Fibroblast of lung (primary cell): ENCODE data around the gene HAUS7. TPM values are rescaled to one million over a fixed set of nuclear protein-coding genes. Genes with fewer than 3 reads are reported as not detected.

Experiments
- DNase-seq, 2 donors: peaks; one replicate each; pipeline versions ENCODE4 v3.0.0 to v3.0.0-alpha.2; 2010; ENCODE audit warnings: low read depth in 2 of 2
- H2AFZ ChIP-seq: 2 replicates; pipeline ENCODE4 v1.5.1; 2012; ENCODE audit warnings: low read length, control low read depth, inconsistent platforms
- H3K27ac ChIP-seq: 2 replicates; pipeline ENCODE4 v1.5.1; 2011; ENCODE audit warnings: low read length, control low read depth; ENCODE audit not compliant: insufficient read depth
- H3K27me3 ChIP-seq: 2 replicates; pipeline ENCODE4 v1.5.1; 2011; ENCODE audit warnings: mild to moderate bottlenecking, low read length; ENCODE audit not compliant: control insufficient read depth, insufficient read depth
- H3K36me3 ChIP-seq: 2 replicates; pipeline ENCODE4 v1.5.1; 2011; ENCODE audit warnings: low read length; ENCODE audit not compliant: control insufficient read depth, insufficient read depth
- H3K4me1 ChIP-seq: 2 replicates; pipeline ENCODE4 v1.5.1; 2011; ENCODE audit warnings: low read length; ENCODE audit not compliant: control insufficient read depth, insufficient read depth; ENCODE audit errors: extremely low read depth
- H3K4me2 ChIP-seq: 2 replicates; pipeline ENCODE4 v1.5.1; 2011; ENCODE audit warnings: low read length, control low read depth; ENCODE audit not compliant: insufficient read depth; ENCODE audit errors: extremely low read depth
- H3K4me3 ChIP-seq, 4 experiments: fragments of 200-600 bp in 1 of 4; sonication (generic) in 1 of 4; replicated peaks in 1 of 4; 2 replicates each; pipeline ENCODE4 v1.5.1; 2011 to 2016; ENCODE audit warnings: low read length in 4 of 4, low read depth in 3 of 4, mild to moderate bottlenecking in 3 of 4, control low read depth in 2 of 4, inconsistent platforms in 1 of 4, mixed read lengths in 1 of 4; ENCODE audit not compliant: insufficient read depth in 1 of 4; ENCODE audit errors: control extremely low read depth in 1 of 4
- H3K79me2 ChIP-seq: 2 replicates; pipeline ENCODE4 v1.5.1; 2012; ENCODE audit warnings: mild to moderate bottlenecking, low read length, inconsistent platforms; ENCODE audit not compliant: control insufficient read depth, insufficient read depth
- H3K9ac ChIP-seq: 2 replicates; pipeline ENCODE4 v1.5.1; 2011; ENCODE audit warnings: mild to moderate bottlenecking, low read length, control low read depth; ENCODE audit not compliant: insufficient read depth
- H3K9me3 ChIP-seq: 2 replicates; pipeline ENCODE4 v1.5.1; 2012; ENCODE audit warnings: low read depth, low read length; ENCODE audit not compliant: control insufficient read depth, insufficient read depth
- H4K20me1 ChIP-seq: 2 replicates; pipeline ENCODE4 v1.5.1; 2011; ENCODE audit warnings: low read length; ENCODE audit not compliant: control insufficient read depth, insufficient read depth; ENCODE audit errors: extremely low read depth
- EZH2 ChIP-seq: IDR thresholded peaks from 2 replicates; pipeline ENCODE4 v1.5.1; 2012; ENCODE audit warnings: low read length, control low read depth, mild to moderate bottlenecking; ENCODE audit errors: missing control alignments
- polyA plus RNA-seq, 2 donors: library from polyadenylated mRNA; depleted of rRNA in 1 of 2; stranded (reverse) in 1 of 2; unstranded in 1 of 2; fragments of >200 nt; gene quantifications; 2 replicates each; pipeline ENCODE4 v1.2.1, GENCODE V29; 2011 to 2012; ENCODE audit warnings: missing spikeins in 1 of 2
- total RNA-seq: library from RNA; depleted of rRNA; stranded (reverse); fragments of >200 nt; gene quantifications from 2 replicates; pipeline ENCODE4 v1.2.1, GENCODE V29; 2014
- TF ChIP-seq, protein P1 (sequence below), 2 donors: IDR thresholded peaks in 1 of 2; conservative IDR thresholded peaks in 1 of 2; 1 replicate in 1 of 2; 2 replicates in 1 of 2; pipeline ENCODE4 v1.5.1; 2011 to 2012; ENCODE audit warnings: low read length in 2 of 2, control low read depth in 1 of 2, inconsistent platforms in 1 of 2, low read depth in 1 of 2, mild to moderate bottlenecking in 1 of 2

The HAUS7 gene
- total and polyA plus RNA-seq, 2 donors (not counting 1 experiment from before 2014, with no cell fraction given): 7.3 to 10.4 TPM

DNA sequence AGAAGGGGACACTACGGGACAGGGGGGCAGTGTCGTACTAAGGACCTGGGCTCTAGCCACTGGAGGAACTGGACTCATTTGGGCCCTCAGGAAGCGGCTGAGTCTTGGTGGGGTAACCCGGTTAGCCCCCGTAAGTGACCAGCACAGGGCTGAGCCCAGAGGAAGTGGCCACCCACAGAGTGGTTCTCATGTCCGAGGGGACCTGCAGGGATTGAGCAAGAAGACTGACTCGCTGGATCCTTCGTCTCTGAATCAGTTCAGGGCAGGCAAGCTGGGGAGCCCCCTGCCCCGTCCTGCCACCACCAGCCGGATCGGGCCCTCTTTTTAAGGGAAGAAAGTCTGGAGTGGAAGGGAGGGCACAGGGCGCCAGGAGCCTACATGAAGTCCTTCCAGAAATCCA, 23.7 kb upstream of the HAUS7 start:
- no peak for TF ChIP-seq EZH2
- TF ChIP-seq, protein P1, sequence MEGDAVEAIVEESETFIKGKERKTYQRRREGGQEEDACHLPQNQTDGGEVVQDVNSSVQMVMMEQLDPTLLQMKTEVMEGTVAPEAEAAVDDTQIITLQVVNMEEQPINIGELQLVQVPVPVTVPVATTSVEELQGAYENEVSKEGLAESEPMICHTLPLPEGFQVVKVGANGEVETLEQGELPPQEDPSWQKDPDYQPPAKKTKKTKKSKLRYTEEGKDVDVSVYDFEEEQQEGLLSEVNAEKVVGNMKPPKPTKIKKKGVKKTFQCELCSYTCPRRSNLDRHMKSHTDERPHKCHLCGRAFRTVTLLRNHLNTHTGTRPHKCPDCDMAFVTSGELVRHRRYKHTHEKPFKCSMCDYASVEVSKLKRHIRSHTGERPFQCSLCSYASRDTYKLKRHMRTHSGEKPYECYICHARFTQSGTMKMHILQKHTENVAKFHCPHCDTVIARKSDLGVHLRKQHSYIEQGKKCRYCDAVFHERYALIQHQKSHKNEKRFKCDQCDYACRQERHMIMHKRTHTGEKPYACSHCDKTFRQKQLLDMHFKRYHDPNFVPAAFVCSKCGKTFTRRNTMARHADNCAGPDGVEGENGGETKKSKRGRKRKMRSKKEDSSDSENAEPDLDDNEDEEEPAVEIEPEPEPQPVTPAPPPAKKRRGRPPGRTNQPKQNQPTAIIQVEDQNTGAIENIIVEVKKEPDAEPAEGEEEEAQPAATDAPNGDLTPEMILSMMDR (conservative IDR thresholded peaks at IDR 0.05 in 1 of 2, IDR thresholded peaks at IDR 0.05 in 1 of 2; ENCODE audit: low read depth in 1 of 2, low read length in 2 of 2): no peak
- Histone ChIP-seq H2AFZ (no peak overlapping the region), H3K9ac (no peak overlapping the region), H3K27me3 (no peaks in the 10 kb centered on the region), H3K4me2 (no peak overlapping the region), H4K20me1 (no peaks in the 10 kb centered on the region), H3K27ac (no peak overlapping the region), H3K4me1 (peaks cover 3% of the 10 kb centered on the region), H3K36me3 (no peaks in the 10 kb centered on the region), H3K79me2 (no peaks in the 10 kb centered on the region), H3K4me3 (peak overlapping the region in 2 of 4 experiments; percentile 14 to 37), H3K9me3 (no peaks in the 10 kb centered on the region)
- peak in 1 of 2 donors; percentile 26 for DNase-seq

DNA sequence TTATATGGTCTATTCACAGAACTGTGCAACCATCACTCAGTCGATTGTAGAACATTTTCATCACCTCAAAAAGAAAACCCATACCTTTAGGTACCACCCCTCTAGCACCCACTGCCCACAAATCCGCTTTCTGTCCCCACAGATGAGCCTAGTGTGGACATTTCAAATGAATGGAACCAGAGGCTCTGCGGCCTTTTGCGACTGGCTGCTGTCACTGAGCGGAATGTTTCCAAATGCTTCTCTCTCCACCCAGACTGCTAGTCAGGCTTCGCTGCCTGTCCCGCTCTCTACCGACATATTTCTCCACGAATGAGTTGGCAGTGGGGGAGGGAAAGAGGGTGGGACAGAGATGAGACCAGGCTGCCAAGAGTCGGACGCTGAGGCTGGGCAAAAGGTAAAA, 22.7 kb upstream of the HAUS7 start:
- peaks cover 6% of the 10 kb centered on the region for H3K4me1 ChIP-seq
- no peaks in the 10 kb centered on the region for H3K79me2 ChIP-seq
- no peaks in the 10 kb centered on the region for H4K20me1 ChIP-seq
- no peaks in the 10 kb centered on the region for H3K36me3 ChIP-seq
- H3K9ac ChIP-seq: no peak overlapping the region
- no peaks in the 10 kb centered on the region for H3K9me3 ChIP-seq
- no peak overlapping the region for H3K27ac ChIP-seq
- no peak for DNase-seq
- H2AFZ ChIP-seq: no peak overlapping the region
- H3K4me3 ChIP-seq: no peak overlapping the region
- no peak overlapping the region for H3K4me2 ChIP-seq
- TF ChIP-seq, protein P1 (conservative IDR thresholded peaks at IDR 0.05 in 1 of 2, IDR thresholded peaks at IDR 0.05 in 1 of 2; ENCODE audit: low read depth in 1 of 2, low read length in 2 of 2): no peak
- no peak for TF ChIP-seq EZH2
- H3K27me3 ChIP-seq: no peaks in the 10 kb centered on the region

DNA sequence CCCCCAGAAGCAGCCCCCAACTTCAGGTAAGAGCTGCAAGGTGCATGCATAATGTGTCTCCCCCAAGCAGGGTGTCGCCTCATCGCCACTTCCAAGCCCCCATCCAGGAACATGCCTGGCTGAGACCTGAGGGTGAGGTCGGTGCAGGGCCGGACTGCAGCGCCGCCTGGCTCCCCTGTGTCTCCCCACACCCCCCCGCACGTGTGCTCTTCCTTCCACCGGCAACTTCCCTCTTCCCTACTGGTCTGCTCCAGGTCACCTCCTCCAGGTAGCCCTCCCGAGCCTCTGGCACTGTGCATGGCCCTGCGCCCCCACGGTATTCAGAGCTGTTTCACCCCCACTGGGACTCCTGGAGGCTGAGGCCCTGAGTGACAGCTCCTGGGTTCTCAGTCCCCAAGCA, 22.2 kb upstream of the HAUS7 start:
- Histone ChIP-seq H3K79me2 (no peaks in the 10 kb centered on the region), H3K27me3 (no peaks in the 10 kb centered on the region), H3K4me3 (no peak overlapping the region), H3K36me3 (no peaks in the 10 kb centered on the region), H3K4me1 (peaks cover 8% of the 10 kb centered on the region), H3K27ac (no peak overlapping the region), H3K9me3 (no peaks in the 10 kb centered on the region), H3K4me2 (no peak overlapping the region), H2AFZ (no peak overlapping the region), H4K20me1 (no peaks in the 10 kb centered on the region), H3K9ac (no peak overlapping the region)
- TF ChIP-seq EZH2: no peak
- TF ChIP-seq, protein P1 (conservative IDR thresholded peaks at IDR 0.05 in 1 of 2, IDR thresholded peaks at IDR 0.05 in 1 of 2; ENCODE audit: low read depth in 1 of 2, low read length in 2 of 2): no peak
- DNase-seq: no peak
